Keratinocyte (primary cell): Measurements from ENCODE around the gene KIF17.

Experiments used
- CTCF ChIP-seq, 3 experiments: IDR thresholded peaks in 1 of 3; conservative IDR thresholded peaks in 1 of 3; optimal IDR thresholded peaks in 1 of 3; 2 replicates in 2 of 3; 3 replicates in 1 of 3; pipeline versions ENCODE3 to v1.5.1; 2011; ENCODE audit warnings: low read length in 3 of 3, mild to moderate bottlenecking in 3 of 3, moderate library complexity in 2 of 3, control low read depth in 1 of 3, inconsistent platforms in 1 of 3; ENCODE audit not compliant: insufficient read depth in 2 of 3; ENCODE audit errors: extremely low read depth in 1 of 3
- EZH2 ChIP-seq: IDR thresholded peaks from one replicate; pipeline ENCODE4 v1.6.1; 2012; ENCODE audit warnings: inconsistent platforms, mild to moderate bottlenecking, low read length, moderate library complexity

- TF ChIP-seq CTCF (optimal IDR thresholded peaks at IDR 0.05 in 1 of 3, IDR thresholded peaks at IDR 0.05 in 1 of 3, conservative IDR thresholded peaks at IDR 0.05 in 1 of 3; ENCODE audit: extremely low read depth in 1 of 3, insufficient read depth in 2 of 3, low read length in 3 of 3) (no peak), EZH2 (no peak)
Measured at GRCh38 chr1:20763417-20763816, 45.6 kb upstream of the KIF17 start.
